Bronchial epithelial cell (primary cell): ENCODE measurements around the gene PLEKHG4. TPM values are rescaled to one million over a fixed set of nuclear protein-coding genes. Genes with fewer than 3 reads are reported as not detected.
A peak's percentile ranks its signal among the peaks of the same experiment; 100 is the strongest.

Source experiments
- DNase-seq: peaks from one replicate; pipeline ENCODE4 v3.0.0-alpha.2; 2010; ENCODE audit warnings: low read depth
- FAIRE-seq: peaks from 2 replicates; lab custom pipeline; 2011; peaks lifted over from hg19 to GRCh38; lab: Jason Lieb, UNC
- H3K27me3 ChIP-seq: 2 replicates; pipeline ENCODE4 v1.5.1; 2011; ENCODE audit warnings: low read length; ENCODE audit not compliant: control insufficient read depth, insufficient read depth
- H3K36me3 ChIP-seq: 2 replicates; pipeline ENCODE4 v1.5.1; 2011; ENCODE audit warnings: low read length; ENCODE audit not compliant: control insufficient read depth, insufficient read depth
- H3K4me3 ChIP-seq: 2 replicates; pipeline ENCODE4 v1.5.1; 2011; ENCODE audit warnings: mild to moderate bottlenecking, low read depth, low read length, control low read depth
- CTCF ChIP-seq: IDR thresholded peaks from 2 replicates; pipeline ENCODE4 v1.5.1; 2011; ENCODE audit warnings: mild to moderate bottlenecking, moderate library complexity, low read length, control low read depth, inconsistent platforms; ENCODE audit not compliant: insufficient read depth, severe bottlenecking
- total RNA-seq: library from RNA; depleted of rRNA; stranded (reverse); fragments of >200 nt; gene quantifications from 2 replicates; pipeline ENCODE4 v1.2.1, GENCODE V29; 2014

PLEKHG4 gene
- total RNA-seq, 1 donor from 2014 or later = 11.6 TPM

- Histone ChIP-seq H3K4me3 (no peak overlapping the region), H3K27me3 (no peaks in the 10 kb centered on the region), H3K36me3 (no peaks in the 10 kb centered on the region)
- FAIRE-seq (no peak), DNase-seq (no peak)
- TF ChIP-seq CTCF = no peak
These were observed 34.1 kb upstream of the PLEKHG4 start for GRCh38 chr16:67245186-67245585.

- H3K36me3 ChIP-seq = no peaks in the 10 kb centered on the region
- DNase-seq (peak; percentile 32), FAIRE-seq (no peak)
- peak overlapping the region; percentile 72 for H3K4me3 ChIP-seq
- TF ChIP-seq CTCF = no peak
- H3K27me3 ChIP-seq = no peaks in the 10 kb centered on the region
These were observed 33.7 kb upstream of the PLEKHG4 start for GRCh38 chr16:67245674-67246080.

GRCh38 chr16:67246081-67246755, 33.1 kb upstream of the PLEKHG4 start:
- H3K27me3 ChIP-seq = no peaks in the 10 kb centered on the region
- H3K36me3 ChIP-seq = no peaks in the 10 kb centered on the region
- FAIRE-seq = no peak
- DNase-seq = no peak
- peak overlapping the region; percentile 72 for H3K4me3 ChIP-seq
- TF ChIP-seq CTCF = peak; percentile 41

DNA sequence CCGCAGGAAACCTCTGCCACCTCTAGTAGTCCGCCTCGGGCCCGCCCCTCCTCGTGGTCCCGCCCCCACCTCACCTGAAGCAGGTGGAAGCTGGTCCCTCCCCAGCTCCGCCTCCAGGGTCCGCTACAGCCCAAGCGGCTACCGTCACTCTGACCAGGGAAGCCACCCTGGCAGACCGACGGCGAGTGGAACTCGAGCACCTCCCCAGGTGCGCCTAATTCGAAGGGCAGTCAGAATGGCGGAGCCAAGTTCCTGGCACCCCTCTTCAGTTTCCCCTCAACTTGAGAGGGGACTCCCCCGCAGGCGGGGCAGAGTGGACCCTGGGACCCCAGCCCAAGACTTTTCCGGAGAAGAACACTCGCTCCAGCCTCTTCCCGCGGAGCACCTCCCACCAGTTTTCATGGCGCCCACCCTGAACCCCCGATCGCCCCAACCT, 32.6 kb upstream of the PLEKHG4 start:
- FAIRE-seq = no peak
- peak; percentile 26 for TF ChIP-seq CTCF
- Histone ChIP-seq H3K36me3 (no peaks in the 10 kb centered on the region), H3K27me3 (no peaks in the 10 kb centered on the region), H3K4me3 (peak overlapping the region; percentile 72)
- DNase-seq = peak; percentile 81

GRCh38 chr16:67247192-67248072, 31.9 kb upstream of the PLEKHG4 start, which contains the start of gene FHOD1:
Gene FHOD1 (minus strand): TSS chr16:67247481. CDS start chr16:67247410, 71 bp downstream.
- FAIRE-seq = no peak
- TF ChIP-seq CTCF = no peak
- DNase-seq = peak; percentile 87
- peak within 1 kb of the TSS; percentile 72 for H3K4me3 ChIP-seq
- no peaks in the 10 kb centered on the region for H3K36me3 ChIP-seq
- no peaks in the 10 kb centered on the region for H3K27me3 ChIP-seq
